Fibroblast of skin of scalp (primary cell): ENCODE results near the gene CALHM1.

Source experiments
- DNase-seq: peaks from one replicate; pipeline ENCODE4 v3.0.0-alpha.2; 2013

Gene CALHM1

GRCh38 chr10:103454026-103454425 lies 4.7 kb downstream of the CALHM1 start:
- DNase-seq = no peak

- DNase-seq = no peak
Observed at GRCh38 chr10:103452506-103453230, 6.0 kb downstream of the CALHM1 start.

- DNase-seq = peak; percentile 60
Observed at GRCh38 chr10:103451831-103452505, 6.7 kb downstream of the CALHM1 start, which contains the start of gene CALHM2. TSS of gene CALHM2 (minus strand) at chr10:103452370. CDS start at chr10:103449941, 2,429 bp downstream.

GRCh38 chr10:103451091-103451813 lies 7.4 kb downstream of the CALHM1 start:
- DNase-seq = peak; percentile 66

GRCh38 chr10:103450201-103450695 lies 8.5 kb downstream of the CALHM1 start:
- no peak for DNase-seq

- no peak for DNase-seq
Observed at GRCh38 chr10:103449208-103450144, 9.2 kb downstream of the CALHM1 start.

GRCh38 chr10:103448746-103449145 lies 10.0 kb downstream of the CALHM1 start:
- DNase-seq = peak; percentile 87

- DNase-seq = no peak
Observed at GRCh38 chr10:103447187-103447586, 11.5 kb downstream of the CALHM1 start.

GRCh38 chr10:103445767-103446567 lies 12.7 kb downstream of the CALHM1 start:
- peak; percentile 52 for DNase-seq

GRCh38 chr10:103445366-103445765 lies 13.3 kb downstream of the CALHM1 start:
- no peak for DNase-seq

- DNase-seq = no peak
Observed at GRCh38 chr10:103444478-103444877, 14.2 kb downstream of the CALHM1 start.

- no peak for DNase-seq
Observed at GRCh38 chr10:103443475-103444185, 15.1 kb downstream of the CALHM1 start.

GRCh38 chr10:103442031-103442461 lies 16.7 kb downstream of the CALHM1 start:
- DNase-seq = peak; percentile 32

GRCh38 chr10:103441611-103442010 lies 17.1 kb downstream of the CALHM1 start:
- no peak for DNase-seq

- DNase-seq = no peak
Observed at GRCh38 chr10:103441206-103441605, 17.5 kb downstream of the CALHM1 start.

GRCh38 chr10:103440416-103440815 lies 18.3 kb downstream of the CALHM1 start:
- no peak for DNase-seq

- DNase-seq = no peak
Observed at GRCh38 chr10:103439776-103440175, 18.9 kb downstream of the CALHM1 start.

- DNase-seq = peak; percentile 7
Observed at GRCh38 chr10:103433858-103434257, 24.8 kb downstream of the CALHM1 start.

- no peak for DNase-seq
Observed at GRCh38 chr10:103431902-103432301, 26.8 kb downstream of the CALHM1 start.

GRCh38 chr10:103429647-103430046 lies 29.1 kb downstream of the CALHM1 start:
- DNase-seq = no peak
